CD14-positive monocyte (primary cell): ENCODE measurements around the gene MOXD1. TPM values are rescaled to one million over a fixed set of nuclear protein-coding genes. Genes with fewer than 3 reads are reported as not detected.

Experiments
- DNase-seq, 3 donors: peaks; one replicate each; pipeline ENCODE4 v3.0.0-alpha.2; 2011 to 2022
- H2AFZ ChIP-seq: 2 replicates; pipeline ENCODE4 v1.6.0; 2012; ENCODE audit warnings: mild to moderate bottlenecking, low read depth, low read length, inconsistent platforms; ENCODE audit not compliant: insufficient read depth, poor library complexity, severe bottlenecking
- H3K27ac ChIP-seq, 2 donors: 1 replicate in 1 of 2; 2 replicates in 1 of 2; pipeline ENCODE4 v1.5.1; 2012 to 2013; ENCODE audit warnings: low read length in 2 of 2, control low read depth in 1 of 2, inconsistent platforms in 1 of 2, low read depth in 1 of 2, mild to moderate bottlenecking in 1 of 2
- H3K27me3 ChIP-seq, 2 donors: one replicate each; pipeline versions ENCODE4 v1.6.0 to v1.6.1; 2011 to 2013; ENCODE audit warnings: low read length in 2 of 2; ENCODE audit not compliant: control insufficient read depth in 2 of 2, insufficient read depth in 2 of 2
- H3K36me3 ChIP-seq, 2 donors: replicated peaks in 1 of 2; 1 replicate in 1 of 2; 2 replicates in 1 of 2; pipeline versions ENCODE4 v1.5.1 to v1.6.1; 2012 to 2013; ENCODE audit warnings: low read length in 2 of 2, control low read depth in 1 of 2, inconsistent platforms in 1 of 2, mild to moderate bottlenecking in 1 of 2; ENCODE audit not compliant: insufficient read depth in 2 of 2, control insufficient read depth in 1 of 2
- H3K4me1 ChIP-seq, 2 donors: 1 replicate in 1 of 2; 2 replicates in 1 of 2; pipeline versions ENCODE4 v1.5.1 to v1.6.1; 2012 to 2013; ENCODE audit warnings: low read length in 2 of 2, control low read depth in 1 of 2, inconsistent platforms in 1 of 2, mild to moderate bottlenecking in 1 of 2, moderate library complexity in 1 of 2; ENCODE audit not compliant: insufficient read depth in 2 of 2, control insufficient read depth in 1 of 2
- H3K4me2 ChIP-seq: replicated peaks from 2 replicates; pipeline ENCODE3; 2012; ENCODE audit warnings: low read length, moderate library complexity, mild to moderate bottlenecking; ENCODE audit not compliant: poor library complexity, severe bottlenecking; ENCODE audit errors: extremely low read depth
- H3K4me3 ChIP-seq, 3 experiments: fragments of 200-600 bp in 1 of 3; sonication (generic) in 1 of 3; replicated peaks in 1 of 3; 1 replicate in 2 of 3; 2 replicates in 1 of 3; pipeline ENCODE4 v1.5.1; 2011 to 2013; ENCODE audit warnings: low read length in 3 of 3, mild to moderate bottlenecking in 3 of 3, control low read depth in 2 of 3, low read depth in 2 of 3, inconsistent platforms in 1 of 3, moderate library complexity in 1 of 3
- H3K79me2 ChIP-seq: 2 replicates; pipeline ENCODE4 v1.6.0; 2012; ENCODE audit warnings: mild to moderate bottlenecking, control low read depth, inconsistent platforms, low read length, moderate library complexity; ENCODE audit not compliant: insufficient read depth
- H3K9ac ChIP-seq: 2 replicates; pipeline ENCODE4 v1.6.0; 2017; ENCODE audit warnings: low read length, mild to moderate bottlenecking; ENCODE audit not compliant: insufficient read depth, poor library complexity, severe bottlenecking
- H3K9me3 ChIP-seq, 2 donors: replicated peaks in 1 of 2; 1 replicate in 1 of 2; 2 replicates in 1 of 2; pipeline versions ENCODE4 v1.5.1 to v1.6.1; 2012 to 2013; ENCODE audit warnings: low read length in 2 of 2, control low read depth in 1 of 2; ENCODE audit not compliant: control insufficient read depth in 1 of 2, insufficient read depth in 1 of 2
- H4K20me1 ChIP-seq: 2 replicates; pipeline ENCODE4 v1.6.0; 2012; ENCODE audit warnings: mild to moderate bottlenecking, low read length, control low read depth, moderate library complexity; ENCODE audit not compliant: insufficient read depth
- H3K27ac Mint-ChIP-seq, 7 donors: one replicate each; pipeline ENCODE4 v1.8.0; 2020; ENCODE audit warnings: mild to moderate bottlenecking in 7 of 7, mixed read lengths in 7 of 7, moderate library complexity in 6 of 7, inconsistent platforms in 2 of 7
- H3K27me3 Mint-ChIP-seq, 3 donors: one replicate each; pipeline ENCODE4 v1.8.0; 2021 to 2022; ENCODE audit warnings: low read depth in 3 of 3, mild to moderate bottlenecking in 3 of 3, mixed read lengths in 3 of 3, moderate library complexity in 3 of 3, inconsistent platforms in 1 of 3
- H3K36me3 Mint-ChIP-seq, 2 donors: one replicate each; pipeline ENCODE4 v1.8.0; 2020; ENCODE audit warnings: mixed read lengths in 2 of 2, inconsistent platforms in 1 of 2, mild to moderate bottlenecking in 1 of 2
- H3K4me1 Mint-ChIP-seq: one replicate; pipeline ENCODE4 v1.8.0; 2020; ENCODE audit warnings: mild to moderate bottlenecking, mixed read lengths
- H3K4me3 Mint-ChIP-seq, 2 donors: one replicate each; pipeline ENCODE4 v1.8.0; 2020; ENCODE audit warnings: mild to moderate bottlenecking in 2 of 2, mixed read lengths in 2 of 2, moderate library complexity in 1 of 2
- H3K9me3 Mint-ChIP-seq, 7 donors: one replicate each; pipeline ENCODE4 v1.8.0; 2020 to 2022; ENCODE audit warnings: mixed read lengths in 7 of 7, mild to moderate bottlenecking in 6 of 7, moderate library complexity in 6 of 7, inconsistent platforms in 2 of 7
- WGBS: methylation state at CpG from one replicate; pipeline ENCODE4 v1.1.5; 2013; ENCODE audit warnings: missing lambda C conversion rate; ENCODE audit not compliant: insufficient coverage; 5-methylcytosine and 5-hydroxymethylcytosine counted together
- intact Hi-C, 2 donors: fragments of 100-400 bp; cut with micrococcal nuclease; formaldehyde crosslinking; loops; one replicate each; pipeline versions ENCODE4 v1.15.0 to v1.15.1; 2023
- polyA plus RNA-seq, 3 donors: library from polyadenylated mRNA; depleted of rRNA in 1 of 3; unstranded in 2 of 3; stranded (reverse) in 1 of 3; fragments of 300-500 nt in 2 of 3; fragments of >200 nt in 1 of 3; fragmentation: Illumina TruSeq in 2 of 3; gene quantifications; 1 replicate in 2 of 3; 2 replicates in 1 of 3; pipeline ENCODE4 v1.2.3, GENCODE V29; 2012 to 2021
- TF ChIP-seq, protein P1 (sequence below): fragments of 200-600 bp; IDR thresholded peaks from one replicate; pipeline ENCODE4 v1.8.0; 2022; ENCODE audit warnings: antibody characterized with exemption, mild to moderate bottlenecking

Gene MOXD1
- polyA plus RNA-seq, 3 donors, result not detected

GRCh38 chr6:132365281-132365907, 35.9 kb downstream of the MOXD1 start:
- no peaks in the 10 kb centered on the region for H3K36me3 ChIP-seq
- Mint-ChIP-seq H3K36me3 (no peaks in the 10 kb centered on the region), H3K27ac (no peak overlapping the region), H3K9me3 (no peaks in the 10 kb centered on the region), H3K4me3 (no peak overlapping the region), H3K4me1 (no peaks in the 10 kb centered on the region), H3K27me3 (no peaks in the 10 kb centered on the region)
- H3K4me2 ChIP-seq, result no peak overlapping the region
- no peaks in the 10 kb centered on the region for H3K27me3 ChIP-seq
- DNase-seq, result no peak
- H3K9ac ChIP-seq, result no peak overlapping the region
- 75% methylated on average over 2 of the region's 4 CpGs for WGBS
- no peak overlapping the region for H2AFZ ChIP-seq
- H3K9me3 ChIP-seq, result no peaks in the 10 kb centered on the region
- no peaks in the 10 kb centered on the region for H3K79me2 ChIP-seq
- intact Hi-C loops, result no loop called here
- no peak overlapping the region for H3K4me3 ChIP-seq
- no peak overlapping the region for H3K27ac ChIP-seq
- TF ChIP-seq, protein P1, sequence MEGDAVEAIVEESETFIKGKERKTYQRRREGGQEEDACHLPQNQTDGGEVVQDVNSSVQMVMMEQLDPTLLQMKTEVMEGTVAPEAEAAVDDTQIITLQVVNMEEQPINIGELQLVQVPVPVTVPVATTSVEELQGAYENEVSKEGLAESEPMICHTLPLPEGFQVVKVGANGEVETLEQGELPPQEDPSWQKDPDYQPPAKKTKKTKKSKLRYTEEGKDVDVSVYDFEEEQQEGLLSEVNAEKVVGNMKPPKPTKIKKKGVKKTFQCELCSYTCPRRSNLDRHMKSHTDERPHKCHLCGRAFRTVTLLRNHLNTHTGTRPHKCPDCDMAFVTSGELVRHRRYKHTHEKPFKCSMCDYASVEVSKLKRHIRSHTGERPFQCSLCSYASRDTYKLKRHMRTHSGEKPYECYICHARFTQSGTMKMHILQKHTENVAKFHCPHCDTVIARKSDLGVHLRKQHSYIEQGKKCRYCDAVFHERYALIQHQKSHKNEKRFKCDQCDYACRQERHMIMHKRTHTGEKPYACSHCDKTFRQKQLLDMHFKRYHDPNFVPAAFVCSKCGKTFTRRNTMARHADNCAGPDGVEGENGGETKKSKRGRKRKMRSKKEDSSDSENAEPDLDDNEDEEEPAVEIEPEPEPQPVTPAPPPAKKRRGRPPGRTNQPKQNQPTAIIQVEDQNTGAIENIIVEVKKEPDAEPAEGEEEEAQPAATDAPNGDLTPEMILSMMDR, result no peak
- H4K20me1 ChIP-seq, result no peaks in the 10 kb centered on the region
- no peaks in the 10 kb centered on the region for H3K4me1 ChIP-seq

- TF ChIP-seq, protein P1, result no peak
- intact Hi-C loops, result no loop called here
- Histone ChIP-seq H4K20me1 (no peaks in the 10 kb centered on the region), H3K4me1 (no peaks in the 10 kb centered on the region), H3K9ac (no peak overlapping the region), H3K27me3 (no peaks in the 10 kb centered on the region), H2AFZ (no peak overlapping the region), H3K36me3 (no peaks in the 10 kb centered on the region), H3K4me3 (no peak overlapping the region), H3K4me2 (no peak overlapping the region), H3K9me3 (no peaks in the 10 kb centered on the region), H3K27ac (no peak overlapping the region), H3K79me2 (no peaks in the 10 kb centered on the region)
- Mint-ChIP-seq H3K36me3 (no peaks in the 10 kb centered on the region), H3K4me3 (no peak overlapping the region), H3K9me3 (no peaks in the 10 kb centered on the region), H3K27ac (no peak overlapping the region), H3K4me1 (no peaks in the 10 kb centered on the region), H3K27me3 (no peaks in the 10 kb centered on the region)
- 98% methylated on average over 3 of the region's 5 CpGs for WGBS
- DNase-seq, result no peak
These were observed 36.8 kb downstream of the MOXD1 start for GRCh38 chr6:132364306-132365074.
